GM12873 (cell line): ENCODE results near the gene C19orf47.

ENCODE experiments used
- CTCF ChIP-seq: IDR thresholded peaks from 2 replicates; pipeline ENCODE4 v1.5.1; 2012; ENCODE audit warnings: low read depth, mild to moderate bottlenecking, moderate library complexity, low read length, control low read depth; ENCODE audit not compliant: insufficient read depth; ENCODE audit errors: missing control alignments

The C19orf47 gene

GRCh38 chr19:40286971-40287421 is 61.2 kb downstream of the C19orf47 start:
- TF ChIP-seq CTCF, result no peak

GRCh38 chr19:40286235-40286970 is 61.8 kb downstream of the C19orf47 start:
- no peak for TF ChIP-seq CTCF

GRCh38 chr19:40285353-40286234 is 62.6 kb downstream of the C19orf47 start:
- TF ChIP-seq CTCF, result no peak

DNA sequence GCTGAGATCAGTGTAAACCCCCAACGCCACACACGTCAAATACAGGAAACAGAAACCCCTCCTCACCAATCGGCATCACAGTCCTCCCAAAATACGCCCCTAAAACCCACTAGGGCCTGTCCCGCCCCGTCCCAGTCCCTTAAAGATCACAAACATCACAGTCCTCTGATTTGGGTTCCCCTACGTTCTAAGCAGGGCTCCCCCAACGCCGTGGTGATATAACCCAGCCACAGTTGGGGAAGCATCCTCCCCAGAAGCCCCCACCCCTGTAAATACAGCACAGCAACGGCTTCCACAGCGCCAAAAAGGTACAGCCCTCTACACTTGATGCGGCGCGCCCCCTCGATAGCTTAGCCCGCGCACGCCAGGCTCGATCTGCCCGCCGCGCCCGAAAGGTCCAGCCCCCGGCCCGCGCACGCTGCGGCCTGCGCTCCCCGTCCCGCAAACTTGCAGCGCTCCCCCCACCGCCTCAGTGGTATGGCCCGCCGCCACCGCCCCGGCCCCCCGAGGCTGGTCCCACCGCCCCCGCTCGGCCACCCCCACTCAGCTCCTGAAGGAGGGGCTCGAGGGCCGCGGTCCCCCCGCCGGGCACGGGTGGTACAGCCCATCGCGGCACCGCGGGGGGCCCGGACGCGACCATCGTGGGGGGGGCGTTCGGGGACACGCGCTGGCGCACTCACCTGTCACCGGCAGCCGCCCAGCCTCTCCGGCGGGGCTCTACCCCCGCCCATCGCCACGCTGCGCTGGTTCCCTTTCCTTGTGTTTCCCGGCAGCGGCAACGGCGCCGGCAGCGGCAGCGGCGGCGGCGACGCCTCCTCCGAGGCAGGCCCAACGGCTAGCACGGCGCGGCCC is 63.5 kb downstream of the C19orf47 start, which contains the start of gene AKT2:
TSS of gene AKT2 (minus strand) at position 845 of the 852 bp plus-strand sequence. CDS start 20,078 bp downstream, outside the sequence.
- TF ChIP-seq CTCF, result peak; percentile 1

DNA sequence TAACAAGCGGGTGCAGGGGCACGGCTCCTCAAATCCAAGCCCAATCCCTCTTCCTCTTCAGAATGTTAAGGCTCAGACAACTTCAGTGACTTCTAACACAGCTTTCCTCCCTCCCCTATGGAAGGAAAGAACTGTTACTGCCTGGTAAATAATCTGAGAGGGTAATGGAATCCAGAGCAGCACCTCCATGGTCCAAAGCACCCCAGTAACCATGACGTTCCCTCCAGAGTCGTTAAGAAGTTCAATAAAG is 64.0 kb downstream of the C19orf47 start:
- TF ChIP-seq CTCF, result no peak

DNA sequence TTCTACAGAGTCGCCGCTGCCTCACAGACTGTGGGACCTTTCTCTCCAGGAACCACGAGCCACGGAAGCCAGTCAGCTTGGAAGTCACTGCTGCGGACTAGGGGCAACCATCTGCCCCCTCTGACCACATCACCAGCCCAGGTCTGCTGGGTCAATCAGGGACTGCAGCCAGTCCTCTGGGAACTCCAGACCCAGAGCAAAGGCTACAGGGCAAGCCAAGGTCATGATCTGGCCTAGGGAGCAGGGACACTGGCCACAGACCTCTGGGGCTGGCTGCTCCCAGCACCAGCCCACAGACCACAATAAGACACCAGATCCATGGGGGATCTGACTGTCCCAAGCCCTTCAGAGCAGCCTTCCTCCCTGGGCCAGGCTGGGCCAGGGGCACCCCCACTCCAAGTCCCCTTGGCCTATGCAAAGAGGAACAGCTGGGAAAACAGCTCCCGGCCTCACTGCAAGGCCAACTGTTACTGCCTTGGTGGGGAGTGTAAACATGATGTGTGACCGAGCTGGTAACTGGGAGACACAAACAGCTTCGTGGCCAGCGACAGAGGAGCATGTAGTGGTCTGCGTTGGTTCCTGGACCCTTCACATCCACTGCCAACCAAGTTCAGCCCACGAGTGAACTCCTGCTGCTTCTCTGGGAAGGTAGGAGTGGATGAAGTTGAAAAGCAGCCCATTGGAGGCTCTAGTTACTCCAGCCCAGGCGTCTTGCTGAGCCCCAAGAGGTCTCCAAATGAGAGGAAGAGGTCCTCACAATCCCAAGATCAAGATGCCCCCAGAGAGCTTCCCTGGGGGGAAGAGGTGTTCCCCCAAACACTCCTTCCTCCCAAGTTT is 64.6 kb downstream of the C19orf47 start:
- no peak for TF ChIP-seq CTCF
